Peyer's patch (tissue), 4 donors: ENCODE measurements around the gene MBD3.
"Not testable (repeated sequence)": the region's sequence is repeated elsewhere in the genome, so short reads cannot be mapped to it uniquely, and the experiment has no call there.

Source experiments
- CTCF ChIP-seq, 6 experiments: fragments of 450-650 bp in 4 of 6; fragments of 200-600 bp in 2 of 6; sonication (generic) in 1 of 6; IDR thresholded peaks; one replicate each; pipeline ENCODE4 v1.5.1; 2017 to 2019; ENCODE audit warnings: antibody characterized with exemption in 6 of 6, mild to moderate bottlenecking in 3 of 6, moderate library complexity in 1 of 6
- POLR2A ChIP-seq, 2 donors: fragments of 450-650 bp; IDR thresholded peaks; one replicate each; pipeline ENCODE4 v1.5.1; 2017; ENCODE audit warnings: antibody characterized with exemption in 2 of 2, mild to moderate bottlenecking in 2 of 2, moderate library complexity in 2 of 2

DNA sequence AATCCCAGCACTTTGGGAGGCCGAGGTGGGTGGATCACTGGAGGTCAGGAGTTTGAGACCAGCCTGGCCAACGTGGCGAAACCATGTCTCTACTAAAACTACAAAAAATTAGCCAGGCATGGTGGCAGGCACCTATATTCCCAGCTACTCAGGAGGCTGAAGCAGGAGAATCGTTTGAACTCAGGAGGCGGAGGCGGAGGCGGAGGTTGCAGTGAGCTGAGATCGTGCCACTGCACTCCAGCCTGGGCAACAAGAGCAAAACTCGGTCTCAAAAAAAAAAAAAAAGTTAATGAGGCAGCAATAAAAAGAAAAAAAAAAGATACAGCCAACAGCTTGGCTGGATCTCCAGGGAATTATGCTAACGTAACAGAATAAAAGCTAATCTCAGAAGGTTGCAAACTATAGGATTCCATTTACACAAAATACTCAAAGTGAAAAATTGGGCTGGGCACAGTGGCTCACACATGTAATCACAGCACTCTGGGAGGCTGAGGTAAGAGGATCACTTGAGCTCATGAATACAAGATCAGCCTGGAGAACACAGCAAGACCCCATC, 48.3 kb upstream of the MBD3 start:
- TF ChIP-seq CTCF, POLR2A (IDR thresholded peaks at IDR 0.05): not testable (repeated sequence)
